SJSA1 (cell line): ENCODE data around the gene STIP1. TPM values are rescaled to one million over a fixed set of nuclear protein-coding genes. Genes with fewer than 3 reads are reported as not detected.

Source experiments
- DNase-seq, 2 experiments: peaks; one replicate each; pipeline ENCODE4 v3.0.0-alpha.2; 2015 to 2020; ENCODE audit warnings: low spot score in 2 of 2, low read depth in 1 of 2
- H3K27ac ChIP-seq: fragments of 250-450 bp; sonication (Bioruptor Pico); 2 replicates; pipeline ENCODE4 v1.5.1; 2020; ENCODE audit warnings: mild to moderate bottlenecking, moderate library complexity
- H3K27me3 ChIP-seq: fragments of 250-450 bp; sonication (Bioruptor Pico); replicated peaks from 2 replicates; pipeline ENCODE4 v1.5.1; 2020; ENCODE audit warnings: mild to moderate bottlenecking, moderate library complexity
- H3K36me3 ChIP-seq: fragments of 250-450 bp; sonication (Bioruptor Pico); 2 replicates; pipeline ENCODE4 v1.5.1; 2020; ENCODE audit warnings: mild to moderate bottlenecking
- H3K4me1 ChIP-seq: fragments of 250-450 bp; sonication (Bioruptor Pico); replicated peaks from 2 replicates; pipeline ENCODE4 v1.6.1; 2021; ENCODE audit warnings: mild to moderate bottlenecking
- H3K4me3 ChIP-seq: fragments of 250-450 bp; sonication (Bioruptor Pico); 2 replicates; pipeline ENCODE4 v1.5.1; 2020; ENCODE audit warnings: mild to moderate bottlenecking
- H3K9me3 ChIP-seq: fragments of 250-450 bp; sonication (Bioruptor Pico); replicated peaks from 2 replicates; pipeline ENCODE4 v1.5.1; 2020; ENCODE audit warnings: mild to moderate bottlenecking
- total RNA-seq: library from RNA; depleted of rRNA; stranded (reverse); fragments of >200 nt; shearing (Covaris generic); gene quantifications from 2 replicates; pipeline ENCODE4 v1.2.3, GENCODE V29; 2014

Gene STIP1
- total RNA-seq, 1 experiment from 2014 or later: 488 TPM

GRCh38 chr11:64234647-64235379, 48.8 kb downstream of the STIP1 start:
- Histone ChIP-seq H3K4me3 (peak overlapping the region; percentile 79), H3K27me3 (no peaks in the 10 kb centered on the region), H3K9me3 (no peaks in the 10 kb centered on the region), H3K27ac (no peak overlapping the region), H3K36me3 (peaks cover 24% of the 10 kb centered on the region), H3K4me1 (peaks cover 27% of the 10 kb centered on the region)
- peak in 1 of 2 experiments; percentile 53 for DNase-seq

- no peak for DNase-seq
- Histone ChIP-seq H3K4me1 (peaks cover 28% of the 10 kb centered on the region), H3K27ac (no peak overlapping the region), H3K27me3 (no peaks in the 10 kb centered on the region), H3K4me3 (peak overlapping the region; percentile 79), H3K36me3 (peaks cover 32% of the 10 kb centered on the region), H3K9me3 (no peaks in the 10 kb centered on the region)
These were observed 49.6 kb downstream of the STIP1 start for GRCh38 chr11:64235437-64236161.

DNA sequence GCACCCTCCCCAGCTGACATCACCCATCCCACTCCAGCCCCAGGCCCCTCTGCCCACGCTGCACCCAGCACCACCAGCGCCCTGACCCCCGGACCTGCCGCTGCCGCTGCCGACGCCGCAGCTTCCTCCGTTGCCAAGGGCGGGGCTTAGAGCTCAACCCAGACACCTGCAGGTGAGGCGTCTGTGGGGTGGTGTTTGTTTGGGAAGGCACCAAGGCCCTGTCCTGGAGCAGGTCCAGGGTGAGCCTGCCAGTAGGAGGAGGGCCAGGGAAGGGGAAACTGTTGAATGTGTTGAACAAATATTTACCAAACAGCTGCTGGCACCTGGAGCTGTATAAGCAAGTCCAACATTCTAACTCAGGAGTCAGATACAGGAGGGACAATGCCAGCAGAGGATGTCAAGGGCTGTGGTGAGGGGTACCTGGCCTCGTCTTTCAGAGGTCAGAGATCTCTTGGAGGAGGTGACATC, 51.5 kb downstream of the STIP1 start:
- no peak overlapping the region for H3K27ac ChIP-seq
- no peak overlapping the region for H3K4me3 ChIP-seq
- H3K27me3 ChIP-seq: no peaks in the 10 kb centered on the region
- H3K9me3 ChIP-seq: no peaks in the 10 kb centered on the region
- no peak for DNase-seq
- H3K4me1 ChIP-seq: peaks cover 32% of the 10 kb centered on the region
- peaks cover 40% of the 10 kb centered on the region for H3K36me3 ChIP-seq

DNA sequence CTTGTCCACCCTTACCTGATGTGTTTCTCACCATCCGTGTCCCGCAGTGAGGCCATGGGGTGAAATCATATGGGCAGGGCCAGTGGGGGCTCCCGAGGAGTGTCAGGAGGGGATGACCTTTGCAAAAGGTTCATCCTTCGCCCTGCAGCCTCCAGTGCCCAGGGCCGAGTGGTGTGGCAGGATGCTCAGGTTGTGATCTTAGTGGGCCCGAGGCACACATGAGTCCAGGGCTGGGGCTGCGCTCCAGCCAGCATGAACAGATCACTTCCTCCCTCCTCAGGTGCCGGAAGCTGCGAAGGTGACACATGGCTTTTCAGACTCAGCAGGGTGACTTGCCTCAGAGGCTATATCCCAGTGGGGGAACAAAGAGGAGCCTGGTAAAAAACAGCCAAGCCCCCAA, 52.1 kb downstream of the STIP1 start:
- no peak for DNase-seq
- H3K4me3 ChIP-seq: no peak overlapping the region
- H3K4me1 ChIP-seq: peaks cover 38% of the 10 kb centered on the region
- H3K9me3 ChIP-seq: no peaks in the 10 kb centered on the region
- H3K27me3 ChIP-seq: no peaks in the 10 kb centered on the region
- no peak overlapping the region for H3K27ac ChIP-seq
- H3K36me3 ChIP-seq: peaks cover 45% of the 10 kb centered on the region

DNA sequence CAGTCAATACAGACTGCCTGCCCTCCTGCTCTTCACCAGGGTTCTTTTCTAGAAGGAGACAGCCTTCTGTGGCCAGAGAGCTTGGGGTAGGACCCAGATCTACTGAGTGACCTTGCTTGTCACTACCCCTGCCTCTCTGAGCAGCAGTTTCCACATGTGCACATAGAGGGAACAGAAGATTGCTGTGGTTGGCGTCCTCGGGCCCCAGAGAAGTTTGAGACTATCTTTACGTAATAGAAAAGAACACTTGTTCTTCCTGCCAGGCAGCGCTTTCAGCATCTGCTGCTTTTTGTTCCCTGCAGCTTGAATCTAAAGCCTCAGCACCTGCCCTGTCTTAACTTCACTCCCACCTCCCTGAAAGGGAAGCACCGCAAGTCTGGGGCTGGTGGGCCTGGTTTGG, 53.0 kb downstream of the STIP1 start:
- H3K4me1 ChIP-seq: peaks cover 39% of the 10 kb centered on the region

DNA sequence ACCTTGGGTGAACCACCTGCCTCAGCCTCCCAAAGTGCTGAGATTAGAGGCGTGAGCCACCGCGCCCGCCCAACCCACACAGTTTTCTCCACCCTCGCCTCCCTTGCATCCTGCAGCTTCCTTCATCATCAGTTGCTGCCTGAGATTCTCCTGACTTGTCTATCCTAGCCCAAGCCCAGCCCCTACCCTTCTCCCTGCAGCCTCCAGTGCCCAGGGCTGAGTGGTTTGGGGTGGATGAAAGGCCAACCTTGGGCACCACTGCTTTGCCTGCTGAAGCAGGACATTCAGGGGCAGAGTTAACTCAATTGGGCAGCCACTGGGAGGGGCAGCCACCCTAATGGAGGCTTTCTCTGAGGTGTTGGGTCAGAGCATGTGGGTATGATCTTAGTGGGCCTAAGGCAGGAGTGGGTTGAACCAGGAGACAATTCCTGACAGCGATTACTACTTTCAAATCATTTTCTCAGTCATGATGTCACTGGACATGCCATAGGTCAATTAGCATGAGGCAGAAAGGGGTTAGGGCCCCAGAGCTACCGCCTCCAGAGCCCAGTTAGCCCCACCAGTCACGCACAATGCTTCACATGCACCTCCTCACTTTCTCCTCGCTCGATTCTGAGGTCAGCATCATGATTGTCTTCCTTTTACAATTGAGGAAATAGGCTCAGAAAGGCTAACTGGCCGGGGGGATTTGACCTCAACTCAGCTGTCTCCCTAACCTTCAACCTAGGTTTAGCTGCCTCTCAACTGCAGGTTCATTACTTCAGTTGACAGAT, 53.9 kb downstream of the STIP1 start:
- Histone ChIP-seq H3K27me3 (no peaks in the 10 kb centered on the region), H3K27ac (peak overlapping the region; percentile 91), H3K9me3 (no peaks in the 10 kb centered on the region), H3K4me3 (peak overlapping the region; percentile 74), H3K36me3 (peaks cover 60% of the 10 kb centered on the region), H3K4me1 (peaks cover 36% of the 10 kb centered on the region)
- DNase-seq: no peak

More for the DNA sequence above, 53.0 kb downstream of the STIP1 start:
- no peak for DNase-seq
- Histone ChIP-seq H3K27me3 (no peaks in the 10 kb centered on the region), H3K27ac (no peak overlapping the region), H3K36me3 (peaks cover 53% of the 10 kb centered on the region), H3K4me3 (no peak overlapping the region), H3K9me3 (no peaks in the 10 kb centered on the region)

- no peaks in the 10 kb centered on the region for H3K27me3 ChIP-seq
- H3K4me3 ChIP-seq: peak within 1 kb of the TSS; percentile 74
- DNase-seq: peak; percentile 99
- peaks cover 36% of the 10 kb centered on the region for H3K4me1 ChIP-seq
- peak within 1 kb of the TSS; percentile 91 for H3K27ac ChIP-seq
- H3K9me3 ChIP-seq: no peaks in the 10 kb centered on the region
- H3K36me3 ChIP-seq: peaks cover 62% of the 10 kb centered on the region
These were observed 54.7 kb downstream of the STIP1 start, which contains the start of gene FKBP2 for GRCh38 chr11:64240435-64241240. Gene FKBP2, plus strand, starts transcription at chr11:64241095. Its CDS starts 1,293 bp downstream, at chr11:64242388.

DNA sequence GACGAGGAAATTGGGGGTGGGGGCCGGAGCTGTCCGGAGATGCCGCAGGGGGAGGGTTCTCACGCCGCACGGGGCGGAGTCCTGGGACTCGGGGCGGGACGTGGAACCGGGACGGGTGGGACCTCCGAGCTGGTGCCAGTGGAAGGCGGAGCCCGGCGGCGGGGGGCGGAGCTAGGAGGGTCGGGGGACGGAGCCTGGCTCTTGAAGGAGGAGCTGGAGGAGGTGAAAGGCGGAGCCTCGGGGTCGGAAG, 55.2 kb downstream of the STIP1 start:
- H3K9me3 ChIP-seq: no peaks in the 10 kb centered on the region
- H3K27ac ChIP-seq: peak overlapping the region; percentile 91
- no peaks in the 10 kb centered on the region for H3K27me3 ChIP-seq
- peaks cover 62% of the 10 kb centered on the region for H3K36me3 ChIP-seq
- peak overlapping the region; percentile 74 for H3K4me3 ChIP-seq
- H3K4me1 ChIP-seq: peaks cover 41% of the 10 kb centered on the region
- peak; percentile 99 to 100 for DNase-seq

- H3K9me3 ChIP-seq: no peaks in the 10 kb centered on the region
- peaks cover 42% of the 10 kb centered on the region for H3K4me1 ChIP-seq
- DNase-seq: peak in 1 of 2 experiments; percentile 76
- peaks cover 64% of the 10 kb centered on the region for H3K36me3 ChIP-seq
- peak overlapping the region; percentile 12; the same call in 1 of the 2 replicates for H3K27ac ChIP-seq
- peak overlapping the region; percentile 74 for H3K4me3 ChIP-seq
- H3K27me3 ChIP-seq: no peaks in the 10 kb centered on the region
These were observed 55.8 kb downstream of the STIP1 start for GRCh38 chr11:64241491-64242374.

- Histone ChIP-seq H3K4me1 (peaks cover 55% of the 10 kb centered on the region), H3K4me3 (no peak overlapping the region), H3K27me3 (no peaks in the 10 kb centered on the region), H3K27ac (no peak overlapping the region), H3K36me3 (peaks cover 57% of the 10 kb centered on the region), H3K9me3 (no peaks in the 10 kb centered on the region)
- no peak for DNase-seq
These were observed 57.4 kb downstream of the STIP1 start for GRCh38 chr11:64243236-64243854.

DNA sequence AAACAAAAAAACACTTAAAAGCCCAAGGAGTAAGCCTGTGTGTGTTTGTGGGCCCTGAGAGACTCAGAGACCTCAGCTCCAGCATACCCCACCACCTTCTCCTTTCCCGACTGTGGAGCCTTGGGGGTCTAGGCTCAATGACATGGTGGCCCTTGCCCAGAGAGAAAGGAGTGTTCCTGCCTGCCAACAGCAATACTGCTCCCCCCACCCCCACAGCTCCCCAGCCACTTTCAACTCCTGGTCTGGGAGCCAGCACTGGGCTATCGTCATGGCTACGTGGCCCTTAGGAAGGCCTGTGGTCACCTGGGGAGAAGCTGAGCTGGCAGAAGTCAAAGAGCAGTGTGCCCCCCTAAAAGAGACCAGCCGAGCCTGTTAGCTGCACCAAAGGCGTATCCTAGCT, 58.1 kb downstream of the STIP1 start:
- Histone ChIP-seq H3K4me3 (no peak overlapping the region), H3K4me1 (peaks cover 55% of the 10 kb centered on the region), H3K9me3 (no peaks in the 10 kb centered on the region), H3K27ac (no peak overlapping the region), H3K36me3 (peaks cover 52% of the 10 kb centered on the region), H3K27me3 (no peaks in the 10 kb centered on the region)
- no peak for DNase-seq

DNA sequence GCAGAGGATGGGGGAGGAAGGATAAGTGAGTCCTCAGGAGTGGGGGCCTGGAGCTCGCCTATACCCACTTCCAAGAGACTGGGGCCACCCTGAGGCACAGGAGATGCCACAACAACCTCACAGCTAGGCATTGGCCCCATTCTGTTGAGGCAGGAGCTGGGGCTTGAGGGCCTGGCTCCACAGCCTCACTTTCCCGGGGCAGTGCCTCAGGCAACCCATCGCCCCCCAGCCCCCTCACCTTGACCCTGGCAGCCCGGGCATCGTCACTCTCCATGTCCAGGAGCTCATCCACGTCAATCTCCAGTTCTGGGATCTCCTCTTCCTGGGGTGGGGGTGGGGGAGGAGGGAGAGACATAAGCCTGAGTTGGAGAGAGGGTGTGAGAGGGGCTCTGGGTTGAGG, 59.0 kb downstream of the STIP1 start:
- no peaks in the 10 kb centered on the region for H3K27me3 ChIP-seq

More for the DNA sequence above, 59.0 kb downstream of the STIP1 start:
- Histone ChIP-seq H3K4me1 (peaks cover 54% of the 10 kb centered on the region), H3K4me3 (peak overlapping the region; percentile 79), H3K9me3 (no peaks in the 10 kb centered on the region), H3K27ac (no peak overlapping the region), H3K36me3 (peaks cover 51% of the 10 kb centered on the region)
- DNase-seq: no peak
